ENCODE results near the gene OR14I1.

GRCh38 chr1:248750496-248750895 is 47.9 kb upstream of the OR14I1 start:
- TF ChIP-seq CTCF (IDR thresholded peaks at IDR 0.05; ENCODE audit: insufficient read depth, low read length, poor library complexity, severe bottlenecking) = no peak
- TF ChIP-seq EZH2phosphoT487 (conservative IDR thresholded peaks at IDR 0.05; ENCODE audit: low read length) = no peak
